Epithelial cell of esophagus (primary cell): ENCODE results near the gene TAS2R31.
"Not testable (repeated sequence)": the region's sequence is repeated elsewhere in the genome, so short reads cannot be mapped to it uniquely, and the experiment has no call there.

Experiments
- DNase-seq: peaks from one replicate; pipeline ENCODE4 v3.0.0; 2010; ENCODE audit warnings: low read depth
- H3K4me3 ChIP-seq: 2 replicates; pipeline ENCODE4 v1.5.1; 2011; ENCODE audit warnings: mild to moderate bottlenecking, low read length, control low read depth
- CTCF ChIP-seq: IDR thresholded peaks from 2 replicates; pipeline ENCODE4 v1.5.1; 2011; ENCODE audit warnings: low read depth, mild to moderate bottlenecking, low read length, control low read depth, inconsistent platforms; ENCODE audit not compliant: insufficient read depth; ENCODE audit errors: missing control alignments

Gene TAS2R31, protein sequence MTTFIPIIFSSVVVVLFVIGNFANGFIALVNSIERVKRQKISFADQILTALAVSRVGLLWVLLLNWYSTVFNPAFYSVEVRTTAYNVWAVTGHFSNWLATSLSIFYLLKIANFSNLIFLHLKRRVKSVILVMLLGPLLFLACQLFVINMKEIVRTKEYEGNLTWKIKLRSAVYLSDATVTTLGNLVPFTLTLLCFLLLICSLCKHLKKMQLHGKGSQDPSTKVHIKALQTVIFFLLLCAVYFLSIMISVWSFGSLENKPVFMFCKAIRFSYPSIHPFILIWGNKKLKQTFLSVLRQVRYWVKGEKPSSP

DNA sequence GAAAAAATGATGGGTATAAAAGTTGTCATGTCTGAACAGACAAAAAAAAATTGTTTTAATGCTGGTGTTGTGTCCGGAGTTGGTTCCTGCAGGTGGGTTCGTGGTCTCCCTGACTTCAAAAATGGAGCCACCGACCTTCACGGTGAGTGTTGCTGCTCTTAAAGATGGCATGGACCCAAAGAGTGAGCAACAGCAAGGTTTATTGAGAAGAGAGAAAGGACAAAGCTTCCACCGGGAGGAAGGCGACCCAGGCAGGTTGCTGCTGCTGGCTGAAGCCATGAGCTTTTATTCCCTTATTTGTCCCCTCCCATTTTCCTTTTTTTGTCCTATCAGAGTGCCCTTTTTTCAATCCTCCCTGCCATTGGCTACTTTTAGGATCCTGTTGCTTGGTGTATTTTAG is at the start of gene TAS2R31:
TSS of gene TAS2R31 (minus strand) at position 101 of the 400 bp plus-strand sequence. CDS start at position 29, 72 bp downstream.
- TF ChIP-seq CTCF: no peak
- no peak for DNase-seq
- no peak within 1 kb of the TSS for H3K4me3 ChIP-seq

GRCh38 chr12:11078246-11078645 is 47.0 kb upstream of the TAS2R31 start:
- TF ChIP-seq CTCF: no peak
- DNase-seq: no peak
- H3K4me3 ChIP-seq: no peak overlapping the region

GRCh38 chr12:11075642-11076041 is 44.4 kb upstream of the TAS2R31 start:
- TF ChIP-seq CTCF: no peak
- DNase-seq: no peak
- H3K4me3 ChIP-seq: no peak overlapping the region

GRCh38 chr12:11071414-11071813 is 40.2 kb upstream of the TAS2R31 start:
- TF ChIP-seq CTCF: no peak
- H3K4me3 ChIP-seq: no peak overlapping the region
- no peak for DNase-seq

- no peak for TF ChIP-seq CTCF
- no peak for DNase-seq
- H3K4me3 ChIP-seq: no peak overlapping the region
Measured at GRCh38 chr12:11070999-11071398, 39.8 kb upstream of the TAS2R31 start.

DNA sequence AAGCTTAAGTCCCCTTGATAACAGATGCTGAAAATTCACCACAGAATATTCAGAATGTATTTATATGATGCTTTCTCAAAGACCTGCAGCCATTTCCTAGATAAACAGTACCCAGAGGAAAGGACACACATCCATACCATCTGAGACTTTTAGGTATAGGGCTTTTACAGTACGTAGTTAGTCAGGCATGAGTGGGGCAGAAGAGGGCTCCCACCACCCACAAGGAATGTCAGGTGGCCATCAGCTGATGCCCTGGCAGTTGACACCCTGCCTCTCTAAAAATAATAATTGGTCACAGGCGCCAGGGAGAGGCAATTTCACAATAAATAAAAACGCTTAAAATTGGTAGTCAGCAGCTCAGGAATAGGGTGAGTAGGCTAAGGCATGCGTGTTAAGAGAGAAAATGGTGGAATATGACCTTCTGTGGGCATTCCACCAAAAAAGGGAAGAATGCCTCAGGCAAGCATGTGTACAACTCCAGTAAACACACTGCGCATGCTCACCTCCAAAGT is 38.7 kb upstream of the TAS2R31 start:
- H3K4me3 ChIP-seq: no peak overlapping the region
- no peak for DNase-seq
- TF ChIP-seq CTCF: no peak

GRCh38 chr12:11067514-11067913 is 36.3 kb upstream of the TAS2R31 start:
- H3K4me3 ChIP-seq: no peak overlapping the region
- no peak for TF ChIP-seq CTCF
- peak; percentile 12 for DNase-seq

- DNase-seq, H3K4me3 ChIP-seq: not testable (repeated sequence)
Measured at GRCh38 chr12:11062194-11062593, 31.0 kb upstream of the TAS2R31 start, which contains the start of gene TAS2R46. TSS of gene TAS2R46 (minus strand) at chr12:11062294. CDS start at chr12:11062294, 0 bp downstream.
